ENCODE data around the gene TMEM214. TPM values are rescaled to one million over a fixed set of nuclear protein-coding genes. Genes with fewer than 3 reads are reported as not detected.

The TMEM214 gene
- total RNA-seq, 1 donor from 2014 or later: 83.9 TPM

GRCh38 chr2:27006602-27007415 lies 26.0 kb upstream of the TMEM214 start:
- no peaks in the 10 kb centered on the region for H3K27me3 Mint-ChIP-seq
- no peaks in the 10 kb centered on the region for H3K36me3 Mint-ChIP-seq
- H3K27ac Mint-ChIP-seq: no peak overlapping the region
- TF ChIP-seq CTCF (conservative IDR thresholded peaks at IDR 0.05): no peak
- no peak for DNase-seq (ENCODE audit: extremely low spot score, unreplicated experiment)
- no peak overlapping the region for H3K4me3 Mint-ChIP-seq
- no peaks in the 10 kb centered on the region for H3K9me3 Mint-ChIP-seq
- H3K4me1 Mint-ChIP-seq (ENCODE audit: unreplicated experiment): no peaks in the 10 kb centered on the region

- Mint-ChIP-seq H3K36me3 (no peaks in the 10 kb centered on the region), H3K27me3 (no peaks in the 10 kb centered on the region), H3K9me3 (no peaks in the 10 kb centered on the region), H3K4me1 (ENCODE audit: unreplicated experiment) (no peaks in the 10 kb centered on the region), H3K27ac (no peak overlapping the region), H3K4me3 (no peak overlapping the region)
- no peak for TF ChIP-seq CTCF (conservative IDR thresholded peaks at IDR 0.05)
- DNase-seq (ENCODE audit: extremely low spot score, unreplicated experiment): no peak
Observed at GRCh38 chr2:27007416-27008374, 25.1 kb upstream of the TMEM214 start.

GRCh38 chr2:27008678-27009077 lies 24.1 kb upstream of the TMEM214 start:
- Mint-ChIP-seq H3K27ac (no peak overlapping the region), H3K4me3 (no peak overlapping the region), H3K27me3 (no peaks in the 10 kb centered on the region), H3K36me3 (no peaks in the 10 kb centered on the region), H3K4me1 (ENCODE audit: unreplicated experiment) (no peaks in the 10 kb centered on the region), H3K9me3 (no peaks in the 10 kb centered on the region)
- TF ChIP-seq CTCF (conservative IDR thresholded peaks at IDR 0.05): no peak
- DNase-seq (ENCODE audit: extremely low spot score, unreplicated experiment): no peak

- no peaks in the 10 kb centered on the region for H3K4me1 Mint-ChIP-seq (ENCODE audit: unreplicated experiment)
Observed at GRCh38 chr2:27009083-27009482, 23.7 kb upstream of the TMEM214 start.

GRCh38 chr2:27009716-27010115 lies 23.0 kb upstream of the TMEM214 start:
- no peaks in the 10 kb centered on the region for H3K4me1 Mint-ChIP-seq (ENCODE audit: unreplicated experiment)
- TF ChIP-seq CTCF (conservative IDR thresholded peaks at IDR 0.05): no peak
- H3K27me3 Mint-ChIP-seq: no peaks in the 10 kb centered on the region
- no peak overlapping the region for H3K27ac Mint-ChIP-seq
- no peaks in the 10 kb centered on the region for H3K36me3 Mint-ChIP-seq
- H3K9me3 Mint-ChIP-seq: no peaks in the 10 kb centered on the region
- no peak overlapping the region for H3K4me3 Mint-ChIP-seq
- DNase-seq (ENCODE audit: extremely low spot score, unreplicated experiment): no peak

More at GRCh38 chr2:27009083-27009482, 23.7 kb upstream of the TMEM214 start:
- H3K27ac Mint-ChIP-seq: no peak overlapping the region
- no peak overlapping the region for H3K4me3 Mint-ChIP-seq
- no peak for TF ChIP-seq CTCF (conservative IDR thresholded peaks at IDR 0.05)
- no peaks in the 10 kb centered on the region for H3K27me3 Mint-ChIP-seq
- no peaks in the 10 kb centered on the region for H3K36me3 Mint-ChIP-seq
- DNase-seq (ENCODE audit: extremely low spot score, unreplicated experiment): no peak
- no peaks in the 10 kb centered on the region for H3K9me3 Mint-ChIP-seq
